ENCODE measurements around the gene IGLL5.

The IGLL5 gene

GRCh38 chr22:22871536-22872278, 15.9 kb upstream of the IGLL5 start:
- Histone ChIP-seq H3K36me3 (no peaks in the 10 kb centered on the region), H3K27me3 (no peaks in the 10 kb centered on the region), H3K27ac (no peak overlapping the region), H3K4me1 (ENCODE audit: control insufficient read depth in 1 of 2, insufficient read depth in 1 of 2, low read depth in 1 of 2, low read length in 1 of 2) (no peaks in the 10 kb centered on the region), H3K4me3 (ENCODE audit: low read depth in 1 of 2, low read length in 1 of 2) (no peak overlapping the region), H3K9me3 (no peaks in the 10 kb centered on the region)
- no peak for TF ChIP-seq CTCF (IDR thresholded peaks at IDR 0.05)

GRCh38 chr22:22872722-22873708, 14.6 kb upstream of the IGLL5 start:
- TF ChIP-seq CTCF (IDR thresholded peaks at IDR 0.05), result no peak
- no peak overlapping the region for H3K27ac ChIP-seq
- H3K4me3 ChIP-seq (ENCODE audit: low read depth in 1 of 2, low read length in 1 of 2), result no peak overlapping the region
- H3K4me1 ChIP-seq (ENCODE audit: control insufficient read depth in 1 of 2, insufficient read depth in 1 of 2, low read depth in 1 of 2, low read length in 1 of 2), result no peaks in the 10 kb centered on the region
- no peaks in the 10 kb centered on the region for H3K9me3 ChIP-seq
- no peaks in the 10 kb centered on the region for H3K27me3 ChIP-seq
- no peaks in the 10 kb centered on the region for H3K36me3 ChIP-seq

- Histone ChIP-seq H3K27ac (no peak overlapping the region), H3K27me3 (no peaks in the 10 kb centered on the region), H3K4me3 (ENCODE audit: low read depth in 1 of 2, low read length in 1 of 2) (no peak overlapping the region), H3K36me3 (no peaks in the 10 kb centered on the region), H3K4me1 (ENCODE audit: control insufficient read depth in 1 of 2, insufficient read depth in 1 of 2, low read depth in 1 of 2, low read length in 1 of 2) (no peaks in the 10 kb centered on the region), H3K9me3 (no peaks in the 10 kb centered on the region)
- no peak for TF ChIP-seq CTCF (IDR thresholded peaks at IDR 0.05)
Measured at GRCh38 chr22:22877523-22878210, 9.9 kb upstream of the IGLL5 start.

GRCh38 chr22:22878211-22878570, 9.4 kb upstream of the IGLL5 start:
- no peak for TF ChIP-seq CTCF (IDR thresholded peaks at IDR 0.05)
- H3K4me3 ChIP-seq (ENCODE audit: low read depth in 1 of 2, low read length in 1 of 2), result no peak overlapping the region
- no peaks in the 10 kb centered on the region for H3K9me3 ChIP-seq
- no peaks in the 10 kb centered on the region for H3K36me3 ChIP-seq
- no peaks in the 10 kb centered on the region for H3K4me1 ChIP-seq (ENCODE audit: control insufficient read depth in 1 of 2, insufficient read depth in 1 of 2, low read depth in 1 of 2, low read length in 1 of 2)
- no peaks in the 10 kb centered on the region for H3K27me3 ChIP-seq
- no peak overlapping the region for H3K27ac ChIP-seq

- TF ChIP-seq CTCF (IDR thresholded peaks at IDR 0.05), result no peak
- H3K4me3 ChIP-seq (ENCODE audit: low read depth in 1 of 2, low read length in 1 of 2), result no peak overlapping the region
- H3K36me3 ChIP-seq, result no peaks in the 10 kb centered on the region
- no peak overlapping the region for H3K27ac ChIP-seq
- H3K27me3 ChIP-seq, result no peaks in the 10 kb centered on the region
- H3K9me3 ChIP-seq, result no peaks in the 10 kb centered on the region
- H3K4me1 ChIP-seq (ENCODE audit: control insufficient read depth in 1 of 2, insufficient read depth in 1 of 2, low read depth in 1 of 2, low read length in 1 of 2), result no peaks in the 10 kb centered on the region
Measured at GRCh38 chr22:22878801-22879674, 8.6 kb upstream of the IGLL5 start.
